ENCODE measurements around the gene COMMD4.
"Not testable (repeated sequence)": the region's sequence is repeated elsewhere in the genome, so short reads cannot be mapped to it uniquely, and the experiment has no call there.

Gene COMMD4

DNA sequence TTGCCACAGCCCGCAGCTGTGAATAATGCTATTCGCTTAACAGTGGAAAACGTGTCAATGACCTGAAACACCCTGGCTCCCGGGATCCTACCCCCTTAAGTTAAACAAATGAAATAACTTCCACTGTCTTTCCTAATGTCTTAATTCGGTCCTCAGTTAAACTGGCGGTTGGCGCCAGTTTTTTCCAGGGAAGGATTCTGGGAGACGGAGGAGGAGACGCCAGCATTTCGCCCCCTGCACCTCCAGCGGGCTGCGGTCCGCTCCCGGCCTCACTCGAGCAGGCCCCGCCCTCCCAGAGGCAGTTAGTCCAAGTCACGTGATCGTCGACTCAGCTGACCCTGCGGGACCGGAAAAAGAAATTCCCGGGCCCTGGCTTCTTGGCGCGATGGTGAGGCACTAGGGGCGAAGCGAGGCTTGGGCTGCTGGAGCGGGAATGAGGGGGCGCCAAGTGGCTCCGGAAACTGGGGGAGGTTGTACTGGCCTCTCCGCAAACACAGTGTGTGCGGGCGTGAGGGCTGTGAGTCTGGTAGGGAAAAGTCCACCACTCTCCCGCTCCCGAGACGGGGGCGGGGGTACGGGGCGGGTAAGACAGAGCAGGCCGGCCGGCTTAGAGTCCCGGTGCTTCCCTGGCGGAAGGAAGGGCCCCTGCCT, at the start of gene COMMD4:
Gene COMMD4 (plus strand): TSS at position 359 of the 651 bp plus-strand sequence. CDS start 27 bp downstream, at position 386.
- peak; percentile 84 for DNase-seq (ENCODE audit: low spot score)

DNA sequence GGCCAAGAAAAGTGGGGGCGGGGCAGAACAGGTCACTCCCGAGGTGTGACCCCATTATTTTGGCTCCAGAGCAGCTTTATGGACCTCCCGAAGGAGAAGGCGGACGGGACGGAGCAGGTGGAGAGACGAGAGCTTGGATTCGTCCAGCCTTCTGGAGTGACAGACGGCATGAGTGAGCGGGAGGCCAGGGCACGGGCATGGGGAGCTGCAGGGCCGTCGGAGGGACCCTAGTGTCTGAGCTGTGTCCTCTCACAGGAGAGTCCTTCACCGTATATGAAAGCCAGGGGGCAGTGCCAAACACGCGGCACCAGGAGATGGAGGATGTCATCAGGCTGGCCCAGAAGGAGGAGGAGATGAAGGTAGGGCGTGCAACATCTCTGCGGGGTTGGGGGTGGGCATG, 42.2 kb upstream of the COMMD4 start:
- DNase-seq (ENCODE audit: low spot score) = not testable (repeated sequence)

DNA sequence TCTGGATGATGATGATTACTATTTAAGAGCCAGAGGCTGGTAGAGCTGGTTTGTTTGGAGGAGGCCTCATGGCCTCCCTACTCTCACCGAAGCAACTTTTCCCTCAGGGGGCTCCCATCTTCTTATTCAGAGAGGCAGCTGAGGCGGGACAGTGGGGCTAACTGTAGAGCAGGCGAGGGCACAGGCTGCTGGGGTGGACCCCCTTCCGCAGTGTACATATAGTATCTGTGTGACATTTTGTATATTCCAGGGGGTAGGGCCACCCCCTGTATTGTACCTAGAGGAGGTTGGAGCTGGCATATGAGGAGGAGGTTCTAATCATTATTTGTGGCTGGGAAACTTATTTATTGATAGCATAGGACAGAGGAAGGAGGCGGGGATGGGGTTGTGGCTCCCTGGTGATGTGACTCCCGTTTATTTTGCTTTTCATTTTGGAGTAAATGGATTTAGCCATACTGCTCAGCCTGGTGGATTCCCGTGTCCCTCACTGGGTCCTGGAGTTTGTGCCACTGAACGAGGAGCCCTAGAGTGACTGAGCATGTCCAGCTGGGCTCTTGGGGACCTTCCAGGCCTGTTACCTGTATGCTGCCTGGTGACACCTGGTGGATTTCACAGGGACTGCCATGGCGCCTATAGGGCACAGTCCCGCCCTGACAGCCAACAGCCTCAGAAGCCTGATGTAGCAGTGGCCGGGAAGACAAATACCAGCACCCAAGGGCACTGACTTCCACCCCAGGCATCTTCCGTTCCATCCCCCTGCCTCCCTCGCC, 37.1 kb upstream of the COMMD4 start:
- not testable (repeated sequence) for DNase-seq (ENCODE audit: low spot score)

DNA sequence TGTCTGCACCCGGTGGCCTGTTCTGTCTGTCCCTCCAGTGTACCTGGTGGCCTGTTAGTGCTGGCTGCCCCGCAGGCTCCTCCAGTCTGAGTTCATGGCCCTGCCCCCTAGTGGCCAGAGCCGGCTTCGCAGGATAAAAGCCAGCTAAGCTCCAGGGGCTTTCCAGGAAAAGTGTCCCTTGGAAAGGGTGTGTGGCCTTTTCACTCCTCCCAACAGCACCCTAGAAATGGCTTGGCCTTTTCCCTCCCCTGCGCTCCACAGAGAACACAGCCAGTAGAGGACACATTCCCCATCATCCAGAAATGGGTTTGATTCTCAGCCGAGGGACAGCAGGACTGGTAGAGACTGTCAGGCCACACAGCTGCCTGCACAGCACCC, 36.6 kb upstream of the COMMD4 start:
- not testable (repeated sequence) for DNase-seq (ENCODE audit: low spot score)

GRCh38 chr15:75300026-75300425, 35.8 kb upstream of the COMMD4 start:
- not testable (repeated sequence) for DNase-seq (ENCODE audit: low spot score)

DNA sequence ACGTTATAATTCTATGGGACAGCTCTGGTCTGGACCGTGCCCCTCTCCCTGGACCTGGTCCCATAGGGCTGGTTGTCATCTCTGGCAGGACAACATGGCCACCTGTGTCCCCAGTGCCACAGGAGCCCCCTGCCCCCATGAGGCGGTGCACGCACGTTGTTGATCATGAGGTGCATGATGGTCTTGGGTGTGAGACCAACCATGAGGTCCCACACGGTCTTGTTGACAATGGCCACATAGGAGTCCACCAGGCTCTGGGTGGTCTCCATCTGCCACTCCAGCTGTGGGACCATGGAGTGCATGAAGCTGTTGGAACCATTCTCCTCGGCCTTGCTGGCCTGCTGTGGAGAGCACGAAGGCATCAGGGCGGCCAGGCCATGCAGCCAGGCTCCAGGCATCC, 33.5 kb upstream of the COMMD4 start:
- no peak for DNase-seq (ENCODE audit: low spot score)

DNA sequence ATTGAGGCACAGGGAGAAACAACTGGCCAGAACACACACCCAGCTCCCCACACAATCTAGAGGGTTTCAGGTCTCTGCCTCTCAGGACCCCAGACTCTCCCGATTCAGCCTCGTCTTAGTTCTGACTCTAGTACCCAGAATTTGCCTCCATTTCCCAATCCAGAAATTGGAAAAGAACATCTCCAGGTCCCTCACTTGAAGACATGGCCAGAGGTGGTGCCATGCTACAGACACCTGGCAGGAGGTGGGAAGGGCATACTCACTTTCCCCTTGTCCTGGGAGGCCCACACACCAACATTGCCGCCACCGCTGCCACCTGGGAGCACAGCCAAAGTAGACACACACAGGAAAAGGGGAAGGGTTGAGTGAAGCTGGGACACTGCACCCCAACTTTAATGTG, 33.1 kb upstream of the COMMD4 start:
- not testable (repeated sequence) for DNase-seq (ENCODE audit: low spot score)

DNA sequence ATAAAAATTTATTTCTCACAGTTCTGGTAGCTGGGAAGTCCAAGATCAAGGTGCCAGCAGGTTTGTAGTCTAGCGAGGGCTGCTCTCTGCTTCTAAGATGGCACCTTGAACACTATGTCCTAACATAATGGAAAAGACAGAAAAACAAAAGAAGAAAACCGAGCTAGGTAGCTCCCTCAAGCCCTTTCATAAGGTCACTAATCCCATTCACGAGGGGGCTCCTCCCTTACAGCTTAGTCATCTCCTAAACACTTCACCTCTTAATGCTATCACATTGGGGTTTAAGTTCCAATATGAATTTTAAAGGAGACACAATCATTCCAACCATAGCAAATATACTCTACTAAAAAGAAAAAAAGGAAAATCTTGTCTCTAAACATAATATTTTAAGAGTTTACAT, 29.7 kb upstream of the COMMD4 start:
- DNase-seq (ENCODE audit: low spot score) = no peak

DNA sequence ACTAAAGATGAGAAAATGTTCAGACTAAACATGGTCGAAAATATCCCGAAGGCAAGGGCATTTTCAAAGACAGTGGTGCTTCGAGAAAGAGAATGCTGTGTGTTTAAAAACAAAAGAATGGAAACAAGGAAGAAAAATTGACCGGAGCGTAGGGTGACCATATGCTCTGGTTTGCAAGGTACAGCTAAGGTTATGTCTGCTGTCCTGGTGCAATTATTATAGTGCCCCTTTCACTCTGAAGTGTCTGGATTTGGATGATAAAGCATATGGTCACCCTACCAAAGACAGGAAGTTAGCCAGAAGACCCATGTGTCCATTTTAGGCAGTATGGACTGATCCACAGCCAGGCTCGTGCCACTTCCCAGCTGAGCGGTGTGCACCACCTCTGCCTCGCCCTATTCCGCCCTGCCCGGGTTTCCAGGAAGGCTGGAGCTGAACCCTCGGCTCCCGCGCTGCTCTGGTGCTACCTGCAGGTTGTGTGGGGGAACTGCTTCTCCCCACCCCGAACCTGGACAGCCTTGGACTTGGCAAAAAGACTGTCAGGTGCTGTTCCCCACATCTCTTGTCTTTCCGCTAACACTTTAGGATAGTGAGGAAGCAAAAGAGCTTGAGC, 28.0 kb upstream of the COMMD4 start:
- DNase-seq (ENCODE audit: low spot score) = peak; percentile 88

GRCh38 chr15:75309711-75310110, 26.2 kb upstream of the COMMD4 start:
- DNase-seq (ENCODE audit: low spot score) = no peak

- not testable (repeated sequence) for DNase-seq (ENCODE audit: low spot score)
These were observed 23.3 kb upstream of the COMMD4 start for GRCh38 chr15:75312548-75312947.

- DNase-seq (ENCODE audit: low spot score) = no peak
These were observed 22.6 kb upstream of the COMMD4 start for GRCh38 chr15:75313116-75313845.

GRCh38 chr15:75314552-75315290, 21.1 kb upstream of the COMMD4 start:
- DNase-seq (ENCODE audit: low spot score) = no peak

- not testable (repeated sequence) for DNase-seq (ENCODE audit: low spot score)
These were observed 16.5 kb upstream of the COMMD4 start for GRCh38 chr15:75319231-75319897.

GRCh38 chr15:75321711-75322110, 14.2 kb upstream of the COMMD4 start:
- DNase-seq (ENCODE audit: low spot score) = no peak

DNA sequence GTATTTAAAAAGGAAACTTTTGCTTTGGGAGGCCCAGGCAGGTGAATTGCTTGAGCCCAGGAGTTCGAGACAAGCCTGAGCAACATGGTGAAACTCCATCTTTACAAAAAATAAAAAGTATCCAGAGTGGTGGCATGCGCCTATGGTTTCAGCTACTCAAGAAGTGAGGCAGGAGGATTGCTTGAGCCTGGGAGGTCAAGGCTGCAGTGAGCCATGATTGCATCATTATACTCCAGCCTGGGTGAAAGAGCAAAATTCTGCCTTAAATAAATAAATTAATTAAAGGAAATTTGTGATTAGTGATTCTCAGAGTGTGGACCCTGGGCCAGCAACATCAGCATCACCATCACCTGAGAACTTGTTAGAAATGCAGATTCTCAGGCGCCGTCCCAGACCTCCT, 9.9 kb upstream of the COMMD4 start:
- DNase-seq (ENCODE audit: low spot score) = no peak

DNA sequence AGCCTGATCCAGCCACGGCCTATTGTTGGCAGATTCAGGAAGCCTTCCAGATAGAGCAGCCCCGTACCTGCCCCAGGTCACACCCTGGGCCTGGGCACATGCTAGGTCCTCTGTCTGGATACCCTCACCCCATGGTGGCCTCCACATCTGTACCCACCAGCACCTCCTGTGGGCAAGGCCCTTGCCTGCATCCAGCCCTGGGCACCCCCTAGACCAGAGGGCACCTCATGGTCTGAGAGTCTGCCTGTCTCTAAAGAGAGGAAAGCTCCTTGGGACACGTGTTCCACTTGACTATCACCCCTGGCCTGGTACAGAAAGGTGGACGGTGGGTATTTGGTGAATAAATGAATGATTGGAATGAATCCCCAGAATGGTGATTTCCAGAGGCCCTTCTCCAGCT, 8.9 kb upstream of the COMMD4 start:
- DNase-seq (ENCODE audit: low spot score) = no peak

GRCh38 chr15:75327491-75327890, 8.4 kb upstream of the COMMD4 start:
- no peak for DNase-seq (ENCODE audit: low spot score)

- DNase-seq (ENCODE audit: low spot score) = no peak
These were observed 7.2 kb upstream of the COMMD4 start for GRCh38 chr15:75328493-75329314.

DNA sequence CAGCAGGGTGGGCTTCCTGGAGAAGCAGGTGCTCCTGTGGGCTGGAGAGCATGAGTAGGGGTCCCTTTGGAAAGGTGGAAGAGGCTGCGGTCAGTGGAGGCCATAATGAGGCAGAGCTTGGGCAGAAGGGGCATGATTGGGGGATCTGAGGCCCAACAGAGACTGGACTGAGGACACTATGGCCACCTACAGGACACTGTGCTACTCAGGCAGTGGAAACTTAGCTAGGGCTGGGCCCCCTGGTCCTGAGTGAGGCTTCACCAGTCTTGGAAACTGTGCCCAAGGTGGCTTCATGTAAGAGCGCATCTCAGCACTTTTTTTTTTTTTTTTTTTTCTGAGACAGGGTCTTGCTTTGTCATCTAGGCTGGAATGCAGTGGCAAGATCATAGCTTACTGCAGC, 6.3 kb upstream of the COMMD4 start:
- DNase-seq (ENCODE audit: low spot score) = no peak
